Lower leg skin (tissue), 4 donors: ENCODE results near the gene KCNA2. TPM values are rescaled to one million over a fixed set of nuclear protein-coding genes. Genes with fewer than 3 reads are reported as not detected.

Experiments
- DNase-seq, 2 donors: peaks; one replicate each; pipeline ENCODE4 v3.0.0-alpha.2; 2019; ENCODE audit warnings: low spot score in 2 of 2
- H3K4me3 ChIP-seq: fragments of 200-600 bp; sonication (generic); 2 replicates; pipeline ENCODE4 v1.5.1; 2017; ENCODE audit warnings: mild to moderate bottlenecking, low read depth; ENCODE audit not compliant: poor library complexity, severe bottlenecking
- POLR2A ChIP-seq, 2 donors: fragments of 450-650 bp; IDR thresholded peaks; one replicate each; pipeline ENCODE4 v1.6.1; 2016 to 2017; ENCODE audit warnings: antibody characterized with exemption in 2 of 2, mild to moderate bottlenecking in 1 of 2, moderate library complexity in 1 of 2
- WGBS, 2 donors: methylation state at CpG; one replicate each; pipeline ENCODE4 v1.1.5; 2018; 5-methylcytosine and 5-hydroxymethylcytosine counted together
- intact Hi-C: fragments of 100-400 bp; cut with DNase I; formaldehyde crosslinking; loops from one replicate; pipeline ENCODE4 v1.15.0; 2023; ENCODE audit warnings: low total_unique reads
- total RNA-seq, 4 donors: library from RNA; depleted of rRNA; stranded (reverse); fragments of >200 nt; gene quantifications; one replicate each; pipeline ENCODE4 v1.1.0, GENCODE V29; 2016
- TF ChIP-seq, protein P1 (sequence below), 3 donors: fragments of 450-650 bp; IDR thresholded peaks; one replicate each; pipeline ENCODE4 v1.5.1; 2016; ENCODE audit warnings: antibody characterized with exemption in 3 of 3, mild to moderate bottlenecking in 3 of 3, moderate library complexity in 2 of 3

KCNA2 gene
- total RNA-seq, 4 donors from 2014 or later: 0.65 to 0.88 TPM; not detected in 2

DNA sequence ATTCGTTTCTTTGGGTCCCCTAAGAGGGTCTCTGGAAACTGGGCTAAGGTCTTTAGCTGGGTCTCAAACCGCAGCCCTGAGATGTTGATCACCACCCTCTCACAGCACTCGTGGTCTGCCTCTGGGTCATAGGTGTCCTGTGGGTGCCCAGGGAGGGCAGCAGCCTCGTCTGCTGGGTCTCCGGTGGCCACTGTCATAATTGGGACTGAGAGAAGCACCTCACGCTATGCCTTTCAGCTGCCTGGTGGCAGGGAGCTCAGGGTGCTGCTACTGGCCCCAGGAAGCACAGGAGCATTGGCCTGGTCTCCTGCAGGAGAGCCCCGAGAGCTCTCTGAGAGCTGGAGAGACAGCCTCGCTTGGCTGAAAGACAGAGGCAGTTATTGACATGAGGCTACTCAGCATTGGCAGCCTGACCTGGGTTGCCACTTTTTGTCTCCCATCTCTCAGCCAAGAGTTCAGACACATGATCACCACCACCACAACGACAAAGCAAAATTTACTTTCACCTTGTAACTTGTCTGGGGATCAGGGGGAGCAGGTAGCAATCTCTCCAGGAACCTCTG lies 1.5 kb downstream of the KCNA2 start:
- no peak for TF ChIP-seq POLR2A (IDR thresholded peaks at IDR 0.05)
- peak in 1 of 2 donors; percentile 53 for DNase-seq
- 87 to 88% methylated on average over 9 of the region's 9 CpGs for WGBS, 2 donors
- no peak overlapping the region for H3K4me3 ChIP-seq
- intact Hi-C loops: no loop called here

DNA sequence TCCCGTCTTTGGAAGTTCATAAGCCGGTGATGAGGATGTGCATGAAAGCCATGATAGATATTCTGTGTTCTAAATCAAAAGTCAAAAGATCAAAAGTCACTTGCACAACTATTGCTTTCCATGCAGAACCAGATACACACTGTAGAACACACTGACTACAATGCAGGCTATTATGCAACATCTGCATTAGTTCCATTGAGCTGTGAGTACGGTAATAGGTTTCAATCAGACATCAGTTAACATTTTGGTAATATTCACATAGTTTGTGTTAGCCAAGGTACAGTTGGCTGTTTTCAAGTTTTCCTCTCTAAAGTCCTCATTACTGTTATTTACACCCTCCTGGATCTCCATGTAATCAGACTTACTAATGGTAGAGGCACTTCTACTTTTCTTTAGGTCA lies 3.1 kb downstream of the KCNA2 start:
- TF ChIP-seq POLR2A (IDR thresholded peaks at IDR 0.05): no peak
- TF ChIP-seq, protein P1, sequence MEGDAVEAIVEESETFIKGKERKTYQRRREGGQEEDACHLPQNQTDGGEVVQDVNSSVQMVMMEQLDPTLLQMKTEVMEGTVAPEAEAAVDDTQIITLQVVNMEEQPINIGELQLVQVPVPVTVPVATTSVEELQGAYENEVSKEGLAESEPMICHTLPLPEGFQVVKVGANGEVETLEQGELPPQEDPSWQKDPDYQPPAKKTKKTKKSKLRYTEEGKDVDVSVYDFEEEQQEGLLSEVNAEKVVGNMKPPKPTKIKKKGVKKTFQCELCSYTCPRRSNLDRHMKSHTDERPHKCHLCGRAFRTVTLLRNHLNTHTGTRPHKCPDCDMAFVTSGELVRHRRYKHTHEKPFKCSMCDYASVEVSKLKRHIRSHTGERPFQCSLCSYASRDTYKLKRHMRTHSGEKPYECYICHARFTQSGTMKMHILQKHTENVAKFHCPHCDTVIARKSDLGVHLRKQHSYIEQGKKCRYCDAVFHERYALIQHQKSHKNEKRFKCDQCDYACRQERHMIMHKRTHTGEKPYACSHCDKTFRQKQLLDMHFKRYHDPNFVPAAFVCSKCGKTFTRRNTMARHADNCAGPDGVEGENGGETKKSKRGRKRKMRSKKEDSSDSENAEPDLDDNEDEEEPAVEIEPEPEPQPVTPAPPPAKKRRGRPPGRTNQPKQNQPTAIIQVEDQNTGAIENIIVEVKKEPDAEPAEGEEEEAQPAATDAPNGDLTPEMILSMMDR (IDR thresholded peaks at IDR 0.05): no peak
- WGBS, 2 donors: 87 to 91% methylated on average over 3 of the region's 3 CpGs
- intact Hi-C loops: no loop called here
- DNase-seq: no peak
- H3K4me3 ChIP-seq: no peak overlapping the region

DNA sequence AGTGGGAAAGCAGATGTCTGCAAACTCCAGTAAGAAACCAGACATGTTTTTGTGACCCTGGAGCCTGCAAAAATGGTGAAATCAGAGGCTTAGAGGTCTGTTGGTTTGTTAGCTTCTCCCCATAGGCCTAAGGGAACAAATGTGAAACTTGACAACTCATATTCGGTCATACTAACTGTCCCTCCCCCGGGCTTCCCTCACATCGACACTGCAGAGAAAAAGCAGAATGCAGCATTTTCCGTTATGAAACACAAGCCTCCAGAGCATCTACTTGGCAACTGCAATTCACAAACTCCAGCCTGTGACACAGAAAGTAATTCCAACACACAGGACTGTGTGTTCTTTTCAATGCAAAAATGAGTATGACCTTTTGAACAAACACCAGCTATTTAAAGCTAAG lies 3.7 kb downstream of the KCNA2 start:
- intact Hi-C loops: no loop called here
- no peak for TF ChIP-seq POLR2A (IDR thresholded peaks at IDR 0.05)
- TF ChIP-seq, protein P1 (IDR thresholded peaks at IDR 0.05): no peak
- 73 to 88% methylated on average over 4 of the region's 4 CpGs for WGBS, 2 donors
- no peak overlapping the region for H3K4me3 ChIP-seq
- no peak for DNase-seq

DNA sequence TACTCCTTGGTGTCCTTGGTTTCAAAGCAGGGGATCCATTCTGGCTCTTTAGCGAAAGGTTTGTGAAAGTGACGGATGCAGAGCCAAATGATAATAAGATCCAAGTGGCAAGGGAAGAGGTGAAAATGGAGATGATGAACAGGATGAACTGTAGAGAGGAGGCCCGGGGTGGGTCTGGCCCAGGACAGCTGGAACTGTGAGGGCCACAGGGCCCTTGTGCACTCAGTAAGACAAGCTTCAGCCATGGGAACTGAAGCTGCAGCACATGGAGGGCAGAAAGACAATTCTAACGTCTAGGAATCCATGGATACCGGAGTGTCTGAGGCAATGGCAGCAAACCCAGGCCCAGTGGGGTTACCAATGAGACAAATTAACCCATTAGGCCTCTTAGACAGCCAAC lies 4.8 kb downstream of the KCNA2 start:
- no peak overlapping the region for H3K4me3 ChIP-seq
- 64 to 80% methylated on average over 5 of the region's 5 CpGs for WGBS, 2 donors
- DNase-seq: peak in 1 of 2 donors; percentile 26
- TF ChIP-seq POLR2A (IDR thresholded peaks at IDR 0.05): no peak
- TF ChIP-seq, protein P1 (IDR thresholded peaks at IDR 0.05): no peak
- intact Hi-C loops: no loop called here

DNA sequence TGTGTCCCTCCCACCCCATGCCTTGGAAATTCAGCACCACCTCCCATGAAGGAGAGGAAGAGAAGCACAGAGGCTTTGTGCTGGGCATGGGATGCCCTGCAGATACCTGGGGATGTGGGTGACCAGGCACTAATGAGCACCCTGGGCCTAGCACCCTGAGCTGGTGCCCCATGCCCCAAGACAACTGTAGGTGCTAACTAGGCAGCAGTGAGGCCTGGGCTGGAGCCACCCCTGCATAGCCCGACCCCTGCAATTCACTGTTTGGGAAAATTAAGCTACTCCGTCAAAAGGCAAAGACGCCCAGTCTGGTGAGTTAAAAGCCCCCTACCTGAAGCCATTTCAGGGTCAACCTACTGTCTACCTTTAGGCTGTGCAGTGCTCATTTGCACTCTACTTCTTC lies 5.4 kb downstream of the KCNA2 start:
- no peak overlapping the region for H3K4me3 ChIP-seq
- 95 to 98% methylated on average over 3 of the region's 3 CpGs for WGBS, 2 donors
- TF ChIP-seq, protein P1 (IDR thresholded peaks at IDR 0.05): no peak
- intact Hi-C loops: no loop called here
- peak in 1 of 2 donors; percentile 43 for DNase-seq

DNA sequence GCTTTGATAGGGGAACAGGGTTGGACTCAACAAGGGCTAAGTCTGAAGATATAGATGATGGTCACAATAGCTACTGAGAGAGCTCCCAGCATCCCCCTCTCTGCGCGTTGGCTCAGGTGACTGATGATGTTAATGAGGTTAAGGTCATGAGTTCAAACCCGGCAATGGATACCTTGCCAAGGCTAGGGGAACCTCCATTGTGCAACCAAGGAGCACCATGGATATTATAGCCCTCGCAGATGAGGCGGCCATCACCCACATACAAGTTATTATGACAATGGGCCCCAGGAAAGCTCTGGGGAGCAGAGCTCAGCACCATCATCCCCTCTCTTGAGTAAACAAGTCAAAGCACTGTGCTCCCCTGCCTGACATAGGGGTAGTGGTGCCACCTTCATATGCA lies 8.2 kb downstream of the KCNA2 start:
- no peak overlapping the region for H3K4me3 ChIP-seq
- peak in 1 of 2 donors; percentile 29 for DNase-seq
- TF ChIP-seq POLR2A (IDR thresholded peaks at IDR 0.05): no peak
- TF ChIP-seq, protein P1 (IDR thresholded peaks at IDR 0.05): no peak
- intact Hi-C loops: no loop called here
- WGBS, 2 donors: 86 to 95% methylated on average over 5 of the region's 5 CpGs
